GM10248 (cell line): ENCODE data around the gene EPB41L4B.

Source experiments
- CTCF ChIA-PET: fragments of 300-600 bp; sonication (Branson Sonifier 250); formaldehyde crosslinking; extraction: SDS; loops from one replicate; lab custom pipeline; 2021; ENCODE audit warnings: antibody characterized with exemption; lab: Yijun Ruan, JAX
- POLR2A ChIA-PET: fragments of 350-650 bp; sonication (Branson Sonifier 250); formaldehyde crosslinking; extraction: SDS; loops from one replicate; lab custom pipeline; 2020; ENCODE audit warnings: antibody characterized with exemption; lab: Yijun Ruan, JAX
- DNase-seq: peaks from one replicate; pipeline ENCODE4 v3.0.0; 2012; ENCODE audit errors: extremely low spot score
- CTCF ChIP-seq: IDR thresholded peaks from 2 replicates; pipeline ENCODE4 v1.5.1; 2012; ENCODE audit warnings: mild to moderate bottlenecking, low read depth; ENCODE audit errors: extremely low read depth, missing control alignments, control extremely low read depth

EPB41L4B gene

DNA sequence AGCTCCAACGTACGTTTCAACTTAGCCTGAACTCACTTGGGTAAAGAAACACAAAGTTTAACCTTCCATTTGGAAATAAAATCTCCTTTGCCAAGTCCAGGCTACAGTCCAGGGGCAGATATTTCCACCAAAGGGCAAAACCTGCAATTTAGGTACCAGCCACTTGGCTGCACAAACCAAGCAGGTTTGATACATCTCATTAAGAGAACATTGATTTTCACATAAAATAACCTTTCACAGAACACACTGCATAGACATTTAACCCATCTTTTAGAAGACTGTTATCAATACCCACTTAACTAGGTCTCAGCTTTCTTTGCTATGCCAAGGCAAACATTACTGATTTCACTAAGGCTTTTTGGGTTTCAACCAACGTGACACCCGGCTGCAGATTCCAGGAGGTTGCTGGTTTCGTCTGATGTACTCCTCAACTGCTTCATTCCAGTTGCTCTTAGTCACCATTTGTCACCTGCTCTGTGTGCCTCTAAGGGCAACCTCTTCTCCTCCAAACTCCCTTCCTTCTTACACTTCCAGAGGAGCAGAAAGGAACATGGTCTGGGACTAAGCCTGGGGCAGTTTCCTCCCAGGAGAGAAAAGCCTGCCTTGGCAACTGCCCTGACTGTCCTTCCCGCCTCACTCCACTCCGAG lies 67.1 kb downstream of the EPB41L4B start:
- CTCF ChIA-PET = interaction anchor here (1.6 kb wide), 1 partner anchor 8 kb away, joined by 5 read pairs; no protein-coding TSS in a partner anchor
- POLR2A ChIA-PET = no interaction called here
- DNase-seq = no peak
- no peak for TF ChIP-seq CTCF

GRCh38 chr9:109253241-109253636 lies 67.6 kb downstream of the EPB41L4B start:
- no peak for DNase-seq
- ChIA-PET POLR2A (no interaction called here), CTCF (interaction anchor here (1.1 to 1.6 kb wide), 2 partner anchors 9 to 59 kb away, joined by 3 to 5 read pairs; no protein-coding TSS in a partner anchor)

DNA sequence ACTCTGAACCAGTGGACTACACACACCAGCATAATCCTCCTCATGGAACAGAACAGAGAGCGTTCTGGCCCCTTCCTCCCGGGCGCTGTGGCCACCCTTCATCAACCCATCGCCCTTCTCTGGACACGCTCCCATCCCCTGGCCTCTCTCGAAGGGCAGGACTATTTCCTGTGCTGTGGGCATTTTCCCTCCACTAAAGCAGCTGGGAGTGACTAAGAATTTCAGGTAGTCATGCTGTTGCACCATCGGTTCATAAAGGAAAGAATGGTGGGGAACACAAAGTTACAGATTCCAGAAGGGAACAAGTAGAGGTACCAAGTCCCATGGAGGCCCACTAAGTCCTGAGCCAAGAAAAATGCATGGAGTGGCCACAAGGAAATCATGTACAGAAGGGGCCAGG lies 68.6 kb downstream of the EPB41L4B start:
- CTCF ChIA-PET = interaction anchor here (0.8 to 1.6 kb wide), 4 partner anchors 9 to 60 kb away, joined by 3 to 5 read pairs (median 4); no protein-coding TSS in a partner anchor
- POLR2A ChIA-PET = no interaction called here
- no peak for DNase-seq
- TF ChIP-seq CTCF = no peak

More at GRCh38 chr9:109253241-109253636, 67.6 kb downstream of the EPB41L4B start:
- no peak for TF ChIP-seq CTCF

GRCh38 chr9:109251776-109252106 lies 69.1 kb downstream of the EPB41L4B start:
- no peak for DNase-seq
- POLR2A ChIA-PET = no interaction called here
- no peak for TF ChIP-seq CTCF
- CTCF ChIA-PET = interaction anchor here (0.8 to 1.2 kb wide), 2 partner anchors 9 to 11 kb away, joined by 3 to 4 read pairs; no protein-coding TSS in a partner anchor

DNA sequence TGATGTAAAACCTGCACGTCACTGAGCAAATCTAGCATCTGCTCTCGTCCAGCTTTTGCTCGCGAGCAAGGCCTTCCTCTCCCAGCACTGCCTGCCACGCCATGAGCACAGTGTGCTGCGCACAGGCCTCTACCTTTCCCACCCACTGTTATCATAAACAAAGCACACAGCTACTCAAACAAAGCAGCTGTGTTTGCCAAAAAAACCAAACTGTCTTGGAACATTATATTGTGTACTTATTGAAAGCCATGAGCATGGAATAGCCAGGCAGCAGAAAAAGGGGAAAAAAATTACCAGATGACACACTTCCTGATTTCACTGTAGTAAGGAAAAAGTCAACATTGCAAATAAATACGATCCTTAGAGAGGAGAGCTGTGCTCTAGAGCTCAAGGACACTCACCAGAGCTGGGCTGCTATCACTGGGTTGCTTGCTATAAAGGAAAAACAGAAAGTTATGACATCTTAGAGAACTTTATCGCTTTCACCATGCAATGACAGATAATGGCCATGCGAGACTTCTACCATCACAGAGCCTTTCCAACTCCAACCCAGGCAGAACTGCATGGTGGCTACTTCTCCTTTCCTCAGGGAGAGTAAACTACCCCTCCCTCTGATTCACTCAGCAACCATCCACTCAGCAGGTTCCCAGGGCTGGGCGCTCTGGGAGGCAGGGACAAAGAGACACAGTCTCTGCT lies 69.6 kb downstream of the EPB41L4B start:
- ChIA-PET CTCF (interaction anchor here (0.8 to 1.6 kb wide), 3 partner anchors 8 to 219 kb away, joined by 3 to 7 read pairs (median 4); no protein-coding TSS in a partner anchor), POLR2A (no interaction called here)
- DNase-seq = no peak
- no peak for TF ChIP-seq CTCF

GRCh38 chr9:109250771-109251079 lies 70.1 kb downstream of the EPB41L4B start:
- POLR2A ChIA-PET = no interaction called here
- CTCF ChIA-PET = interaction anchor here (1.6 kb wide), 1 partner anchor 219 kb away, joined by 7 read pairs; no protein-coding TSS in a partner anchor
- DNase-seq = no peak
- no peak for TF ChIP-seq CTCF
